ENCODE data around the gene AGXT2.

AGXT2 gene

DNA sequence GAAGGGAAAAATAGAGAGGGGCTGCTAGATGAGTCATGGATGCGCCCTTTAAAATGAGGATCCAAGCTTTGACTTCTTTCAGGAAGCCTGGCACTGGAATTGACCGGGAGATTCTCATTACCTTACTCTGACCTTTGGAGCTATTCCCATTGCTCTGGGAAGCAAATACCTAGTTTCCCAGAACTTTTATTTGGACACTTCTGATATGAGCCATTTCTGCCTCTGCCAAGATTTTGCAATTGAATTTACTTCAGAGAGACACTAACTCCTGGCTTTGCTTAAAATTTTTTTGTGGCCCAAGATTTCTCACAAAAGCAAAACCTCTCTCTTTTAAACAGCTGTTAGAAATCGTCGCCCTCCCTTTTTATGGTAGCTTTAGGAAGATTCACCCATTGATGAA lies 15.7 kb upstream of the AGXT2 start:
- TF ChIP-seq, protein P1, sequence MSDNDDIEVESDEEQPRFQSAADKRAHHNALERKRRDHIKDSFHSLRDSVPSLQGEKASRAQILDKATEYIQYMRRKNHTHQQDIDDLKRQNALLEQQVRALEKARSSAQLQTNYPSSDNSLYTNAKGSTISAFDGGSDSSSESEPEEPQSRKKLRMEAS (IDR thresholded peaks at IDR 0.05; ENCODE audit: low read depth, low read length) = no peak
- no peak for TF ChIP-seq POLR2A (IDR thresholded peaks at IDR 0.05; ENCODE audit: extremely low read depth, insufficient read length)
- TF ChIP-seq, protein P2, sequence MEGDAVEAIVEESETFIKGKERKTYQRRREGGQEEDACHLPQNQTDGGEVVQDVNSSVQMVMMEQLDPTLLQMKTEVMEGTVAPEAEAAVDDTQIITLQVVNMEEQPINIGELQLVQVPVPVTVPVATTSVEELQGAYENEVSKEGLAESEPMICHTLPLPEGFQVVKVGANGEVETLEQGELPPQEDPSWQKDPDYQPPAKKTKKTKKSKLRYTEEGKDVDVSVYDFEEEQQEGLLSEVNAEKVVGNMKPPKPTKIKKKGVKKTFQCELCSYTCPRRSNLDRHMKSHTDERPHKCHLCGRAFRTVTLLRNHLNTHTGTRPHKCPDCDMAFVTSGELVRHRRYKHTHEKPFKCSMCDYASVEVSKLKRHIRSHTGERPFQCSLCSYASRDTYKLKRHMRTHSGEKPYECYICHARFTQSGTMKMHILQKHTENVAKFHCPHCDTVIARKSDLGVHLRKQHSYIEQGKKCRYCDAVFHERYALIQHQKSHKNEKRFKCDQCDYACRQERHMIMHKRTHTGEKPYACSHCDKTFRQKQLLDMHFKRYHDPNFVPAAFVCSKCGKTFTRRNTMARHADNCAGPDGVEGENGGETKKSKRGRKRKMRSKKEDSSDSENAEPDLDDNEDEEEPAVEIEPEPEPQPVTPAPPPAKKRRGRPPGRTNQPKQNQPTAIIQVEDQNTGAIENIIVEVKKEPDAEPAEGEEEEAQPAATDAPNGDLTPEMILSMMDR (IDR thresholded peaks at IDR 0.05; ENCODE audit: low read depth, low read length) = no peak
- TF ChIP-seq MYC (IDR thresholded peaks at IDR 0.05; ENCODE audit: low read depth, low read length) = no peak
- H3K4me3 ChIP-seq (ENCODE audit: low read depth, low read length) = no peak overlapping the region
- DNase-seq (ENCODE audit: low read depth) = no peak

DNA sequence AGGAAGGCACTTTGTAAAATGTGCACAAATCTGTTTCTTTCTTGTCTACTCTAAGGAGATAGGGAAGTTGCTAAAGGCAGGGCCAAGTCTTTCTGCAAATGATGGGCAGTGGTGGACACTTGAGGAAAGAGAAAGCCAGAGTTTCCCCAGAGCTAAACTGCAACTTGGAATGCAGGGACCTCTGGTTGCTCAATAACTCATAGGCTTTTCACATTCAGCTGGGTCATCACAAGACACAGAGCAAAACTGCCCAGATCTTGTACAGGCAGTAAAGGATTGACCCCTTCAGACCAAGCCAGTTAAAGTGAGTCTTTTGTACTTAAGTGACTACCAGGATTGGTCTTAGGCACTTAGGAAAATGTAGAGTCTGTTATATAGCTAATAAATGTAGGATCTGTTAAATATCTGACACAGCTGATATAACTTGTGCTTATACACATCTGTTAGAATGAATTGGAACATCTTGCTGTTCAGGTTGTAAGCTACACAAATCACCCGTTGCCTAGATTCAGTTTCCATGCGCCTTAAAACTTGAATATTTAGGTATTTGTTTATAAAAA lies 13.5 kb upstream of the AGXT2 start:
- DNase-seq (ENCODE audit: low read depth) = no peak
- H3K4me3 ChIP-seq (ENCODE audit: low read depth, low read length) = no peak overlapping the region
- TF ChIP-seq POLR2A (IDR thresholded peaks at IDR 0.05; ENCODE audit: extremely low read depth, insufficient read length) = no peak
- TF ChIP-seq, protein P1 (IDR thresholded peaks at IDR 0.05; ENCODE audit: low read depth, low read length) = no peak
- TF ChIP-seq, protein P2 (IDR thresholded peaks at IDR 0.05; ENCODE audit: low read depth, low read length) = no peak
- TF ChIP-seq MYC (IDR thresholded peaks at IDR 0.05; ENCODE audit: low read depth, low read length) = no peak

DNA sequence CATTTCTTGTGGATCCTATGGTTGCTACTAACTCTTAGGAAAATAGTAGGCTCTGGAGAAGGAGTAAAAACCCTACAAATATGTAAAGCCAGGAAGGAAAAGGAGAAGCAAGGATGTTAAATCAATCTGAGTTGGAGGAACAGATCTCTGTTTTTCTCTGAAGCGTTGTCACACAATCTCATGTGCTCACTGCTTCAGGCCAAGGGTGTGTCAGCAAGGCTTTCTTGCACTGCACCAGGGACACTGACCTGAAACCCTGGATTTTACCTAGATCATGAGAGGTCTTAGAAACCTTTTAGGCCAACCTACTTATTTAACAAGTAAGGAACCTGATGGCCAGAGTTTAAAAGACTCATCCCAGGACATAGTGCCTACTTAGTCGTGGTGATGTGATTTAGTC lies 12.5 kb upstream of the AGXT2 start:
- DNase-seq (ENCODE audit: low read depth) = no peak
- TF ChIP-seq MYC (IDR thresholded peaks at IDR 0.05; ENCODE audit: low read depth, low read length) (no peak), POLR2A (IDR thresholded peaks at IDR 0.05; ENCODE audit: extremely low read depth, insufficient read length) (no peak)
- TF ChIP-seq, protein P2 (IDR thresholded peaks at IDR 0.05; ENCODE audit: low read depth, low read length) = no peak
- TF ChIP-seq, protein P1 (IDR thresholded peaks at IDR 0.05; ENCODE audit: low read depth, low read length) = no peak
- H3K4me3 ChIP-seq (ENCODE audit: low read depth, low read length) = no peak overlapping the region

DNA sequence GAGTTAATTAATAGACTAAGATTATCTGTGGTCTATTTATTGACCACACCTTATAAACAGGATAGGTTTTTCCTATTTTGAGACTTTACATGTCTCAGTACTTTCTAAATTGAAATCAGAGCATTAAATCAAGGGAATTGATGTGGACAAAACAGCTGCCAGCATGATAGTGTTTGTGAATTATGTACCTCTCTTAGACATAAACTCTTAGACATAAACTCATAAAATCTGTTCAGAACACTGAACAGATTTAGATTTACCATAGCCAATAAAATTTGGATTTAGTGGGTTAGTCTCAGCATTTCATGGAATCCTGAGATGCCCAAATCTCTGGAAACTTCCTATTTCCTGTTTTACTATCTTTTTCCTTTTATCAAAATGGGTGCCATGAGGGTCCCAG lies 11.5 kb upstream of the AGXT2 start:
- no peak for TF ChIP-seq MYC (IDR thresholded peaks at IDR 0.05; ENCODE audit: low read depth, low read length)
- TF ChIP-seq POLR2A (IDR thresholded peaks at IDR 0.05; ENCODE audit: extremely low read depth, insufficient read length) = no peak
- TF ChIP-seq, protein P1 (IDR thresholded peaks at IDR 0.05; ENCODE audit: low read depth, low read length) = no peak
- TF ChIP-seq, protein P2 (IDR thresholded peaks at IDR 0.05; ENCODE audit: low read depth, low read length) = no peak
- no peak overlapping the region for H3K4me3 ChIP-seq (ENCODE audit: low read depth, low read length)
- no peak for DNase-seq (ENCODE audit: low read depth)

DNA sequence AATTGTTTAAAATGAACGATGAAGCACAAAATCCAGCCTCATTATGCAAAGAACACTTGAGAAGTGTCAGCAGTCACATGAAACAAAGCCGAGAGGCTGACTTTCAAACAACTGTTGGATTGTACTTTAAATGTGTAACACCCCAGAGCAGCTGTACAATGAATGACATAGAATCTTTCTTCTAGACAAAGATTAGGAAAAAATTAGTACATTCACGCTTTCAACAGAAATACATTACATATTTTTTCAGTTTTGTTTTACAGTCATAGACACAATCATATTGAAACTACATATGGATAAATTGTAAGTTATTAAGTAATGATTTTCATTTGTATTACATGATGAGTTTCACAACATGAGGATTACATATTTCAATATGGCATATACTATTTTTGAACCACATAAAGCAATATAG lies 10.6 kb upstream of the AGXT2 start:
- TF ChIP-seq MYC (IDR thresholded peaks at IDR 0.05; ENCODE audit: low read depth, low read length) = no peak
- TF ChIP-seq, protein P2 (IDR thresholded peaks at IDR 0.05; ENCODE audit: low read depth, low read length) = no peak
- TF ChIP-seq POLR2A (IDR thresholded peaks at IDR 0.05; ENCODE audit: extremely low read depth, insufficient read length) = no peak
- TF ChIP-seq, protein P1 (IDR thresholded peaks at IDR 0.05; ENCODE audit: low read depth, low read length) = no peak
- no peak for DNase-seq (ENCODE audit: low read depth)

More for the DNA sequence above, 10.6 kb upstream of the AGXT2 start:
- no peak overlapping the region for H3K4me3 ChIP-seq (ENCODE audit: low read depth, low read length)
